22Rv1 (cell line): ENCODE data around the gene KRT2.

ENCODE experiments used
- ZFX ChIP-seq: fragments of 450-650 bp; IDR thresholded peaks from 2 replicates; pipeline ENCODE4 v1.6.1; 2017; ENCODE audit warnings: antibody characterized with exemption, borderline replicate concordance
- TF ChIP-seq, protein P1 (sequence below): fragments of 450-650 bp; IDR thresholded peaks from 2 replicates; pipeline ENCODE4 v1.5.1; 2017; ENCODE audit warnings: mild to moderate bottlenecking

DNA sequence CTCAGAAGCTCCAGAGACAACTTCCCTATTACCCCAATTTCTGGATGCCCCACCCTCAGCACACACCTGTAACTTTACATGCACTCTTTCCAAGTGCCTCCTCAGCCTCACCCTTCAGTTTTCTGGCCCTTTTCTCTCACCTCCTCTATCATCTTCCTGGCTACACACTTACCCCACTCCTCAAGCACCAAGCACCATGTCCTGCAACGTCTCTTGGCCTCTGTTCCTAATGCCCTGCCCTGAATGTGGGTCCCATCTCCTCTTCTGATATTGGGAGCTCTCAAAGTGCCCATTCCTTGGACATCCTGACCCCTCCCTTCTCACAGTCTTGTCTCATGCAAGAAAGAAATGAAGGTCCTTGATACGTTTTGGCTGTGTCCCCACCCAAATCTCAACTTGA, 51.9 kb downstream of the KRT2 start:
- TF ChIP-seq, protein P1, sequence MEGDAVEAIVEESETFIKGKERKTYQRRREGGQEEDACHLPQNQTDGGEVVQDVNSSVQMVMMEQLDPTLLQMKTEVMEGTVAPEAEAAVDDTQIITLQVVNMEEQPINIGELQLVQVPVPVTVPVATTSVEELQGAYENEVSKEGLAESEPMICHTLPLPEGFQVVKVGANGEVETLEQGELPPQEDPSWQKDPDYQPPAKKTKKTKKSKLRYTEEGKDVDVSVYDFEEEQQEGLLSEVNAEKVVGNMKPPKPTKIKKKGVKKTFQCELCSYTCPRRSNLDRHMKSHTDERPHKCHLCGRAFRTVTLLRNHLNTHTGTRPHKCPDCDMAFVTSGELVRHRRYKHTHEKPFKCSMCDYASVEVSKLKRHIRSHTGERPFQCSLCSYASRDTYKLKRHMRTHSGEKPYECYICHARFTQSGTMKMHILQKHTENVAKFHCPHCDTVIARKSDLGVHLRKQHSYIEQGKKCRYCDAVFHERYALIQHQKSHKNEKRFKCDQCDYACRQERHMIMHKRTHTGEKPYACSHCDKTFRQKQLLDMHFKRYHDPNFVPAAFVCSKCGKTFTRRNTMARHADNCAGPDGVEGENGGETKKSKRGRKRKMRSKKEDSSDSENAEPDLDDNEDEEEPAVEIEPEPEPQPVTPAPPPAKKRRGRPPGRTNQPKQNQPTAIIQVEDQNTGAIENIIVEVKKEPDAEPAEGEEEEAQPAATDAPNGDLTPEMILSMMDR = no peak
- no peak for TF ChIP-seq ZFX
